HT1080 (cell line): ENCODE results near the gene HTR1A. TPM values are rescaled to one million over a fixed set of nuclear protein-coding genes. Genes with fewer than 3 reads are reported as not detected.

Source experiments
- DNase-seq: peaks from one replicate; pipeline ENCODE4 v3.0.0-alpha.2; 2015; ENCODE audit warnings: low read depth
- polyA plus RNA-seq, 2 experiments: library from polyadenylated mRNA; depleted of rRNA; stranded (reverse); fragments of >200 nt; gene quantifications; 2 replicates each; pipeline ENCODE4 v1.2.3, GENCODE V29; 2015
- total RNA-seq: library from RNA; depleted of rRNA; stranded (reverse); fragments of >200 nt; shearing (Covaris generic); gene quantifications from 2 replicates; pipeline ENCODE4 v1.2.3, GENCODE V29; 2014; rRNA removed

HTR1A gene
- not detected in 2 replicates for total RNA-seq
- not detected in 2 replicates for polyA plus RNA-seq (2015; cell fraction: cytosol; rRNA removed)
- polyA plus RNA-seq (2015; cell fraction: nucleus; rRNA removed), result not detected in 2 replicates

GRCh38 chr5:63962279-63962678 lies at the start of gene HTR1A:
HTR1A (minus strand) TSS chr5:63962445; CDS start chr5:63961719, 726 bp downstream.
- no peak for DNase-seq

GRCh38 chr5:64003966-64004365 lies 41.7 kb upstream of the HTR1A start:
- DNase-seq, result no peak

- DNase-seq, result no peak
Measured at GRCh38 chr5:64000096-64000495, 37.9 kb upstream of the HTR1A start.

- DNase-seq, result no peak
Measured at GRCh38 chr5:63987053-63987452, 24.8 kb upstream of the HTR1A start.

- no peak for DNase-seq
Measured at GRCh38 chr5:63981864-63982263, 19.6 kb upstream of the HTR1A start.

GRCh38 chr5:63963926-63964325 lies 1.7 kb upstream of the HTR1A start:
- DNase-seq, result no peak

GRCh38 chr5:63963080-63963735 lies 963 bp upstream of the HTR1A start:
- peak; percentile 45 for DNase-seq

GRCh38 chr5:63961598-63962161 lies 565 bp downstream of the HTR1A start:
- no peak for DNase-seq

GRCh38 chr5:63961125-63961597 lies 1.1 kb downstream of the HTR1A start:
- no peak for DNase-seq

GRCh38 chr5:63960646-63961045 lies 1.6 kb downstream of the HTR1A start:
- DNase-seq, result no peak

GRCh38 chr5:63959177-63959982 lies 2.9 kb downstream of the HTR1A start:
- no peak for DNase-seq

- no peak for DNase-seq
Measured at GRCh38 chr5:63958654-63959053, 3.6 kb downstream of the HTR1A start.

- DNase-seq, result no peak
Measured at GRCh38 chr5:63957617-63958016, 4.6 kb downstream of the HTR1A start.

GRCh38 chr5:63953217-63953616 lies 9.0 kb downstream of the HTR1A start:
- no peak for DNase-seq

GRCh38 chr5:63935103-63935502 lies 27.1 kb downstream of the HTR1A start:
- no peak for DNase-seq

- DNase-seq, result no peak
Measured at GRCh38 chr5:63931836-63932235, 30.4 kb downstream of the HTR1A start.

GRCh38 chr5:63928451-63928850 lies 33.8 kb downstream of the HTR1A start:
- DNase-seq, result no peak

- peak; percentile 14 for DNase-seq
Measured at GRCh38 chr5:63923914-63924313, 38.3 kb downstream of the HTR1A start.

GRCh38 chr5:63919763-63920478 lies 42.3 kb downstream of the HTR1A start:
- no peak for DNase-seq

- DNase-seq, result peak; percentile 57
Measured at GRCh38 chr5:63916786-63917185, 45.5 kb downstream of the HTR1A start.

- DNase-seq, result no peak
Measured at GRCh38 chr5:63911871-63912270, 50.4 kb downstream of the HTR1A start.
